GM12873 (cell line): ENCODE measurements around the gene RSAD1.

Source experiments
- CTCF ChIP-seq: IDR thresholded peaks from 2 replicates; pipeline ENCODE4 v1.5.1; 2012; ENCODE audit warnings: low read depth, mild to moderate bottlenecking, moderate library complexity, low read length, control low read depth; ENCODE audit not compliant: insufficient read depth; ENCODE audit errors: missing control alignments

The RSAD1 gene

GRCh38 chr17:50520483-50520882 lies 41.8 kb downstream of the RSAD1 start:
- TF ChIP-seq CTCF = no peak

GRCh38 chr17:50521514-50521913 lies 42.9 kb downstream of the RSAD1 start:
- no peak for TF ChIP-seq CTCF

GRCh38 chr17:50522766-50523165 lies 44.1 kb downstream of the RSAD1 start:
- TF ChIP-seq CTCF = no peak

GRCh38 chr17:50523208-50523607 lies 44.5 kb downstream of the RSAD1 start:
- TF ChIP-seq CTCF = no peak

GRCh38 chr17:50524838-50525237 lies 46.2 kb downstream of the RSAD1 start:
- no peak for TF ChIP-seq CTCF

GRCh38 chr17:50527155-50527762 lies 48.6 kb downstream of the RSAD1 start:
- no peak for TF ChIP-seq CTCF

GRCh38 chr17:50527949-50528474 lies 49.4 kb downstream of the RSAD1 start:
- no peak for TF ChIP-seq CTCF
